Measurements from ENCODE around the gene RBMS3. TPM values are rescaled to one million over a fixed set of nuclear protein-coding genes. Genes with fewer than 3 reads are reported as not detected.

Gene RBMS3
- total and polyA plus RNA-seq, 2 of the 8 experiments (the other 6 are each of a cell fraction or from before 2014, with no cell fraction given): 3.7 to 6.9 TPM

GRCh38 chr3:29525254-29525881 is 244.5 kb downstream of the RBMS3 start:
- no peaks in the 10 kb centered on the region for H3K4me1 ChIP-seq (replicated peaks in 1 of 4; ENCODE audit: control insufficient read depth in 3 of 4, insufficient read depth in 4 of 4, low read length in 3 of 4)
- no peak overlapping the region for H4K5ac ChIP-seq (ENCODE audit: insufficient read length, low read depth, low read length)
- ChIA-PET CTCF (ENCODE audit: partially characterized antibody) (interaction anchor here (0.9 to 1.3 kb wide), 4 partner anchors 10 to 305 kb away, joined by 3 to 4 read pairs (median 4); no protein-coding TSS in a partner anchor), POLR2A (ENCODE audit: partially characterized antibody) (interaction anchor here (0.6 kb wide), 2 partner anchors 40 to 301 kb away, joined by 3 read pairs; no protein-coding TSS in a partner anchor)
- no peak overlapping the region for H2AFZ ChIP-seq (ENCODE audit: low read length)
- no peaks in the 10 kb centered on the region for H3K9me3 ChIP-seq (ENCODE audit: insufficient read depth in 2 of 2, low read depth in 1 of 2, low read length in 1 of 2)
- no peaks in the 10 kb centered on the region for H3K36me3 ChIP-seq (ENCODE audit: control insufficient read depth in 2 of 4, insufficient read depth in 4 of 4, low read length in 3 of 4)
- H3K23ac ChIP-seq (ENCODE audit: insufficient read length): no peak overlapping the region
- no peak overlapping the region for H2BK5ac ChIP-seq (ENCODE audit: low read depth, low read length)
- H4K20me1 ChIP-seq (replicated peaks in 1 of 2; ENCODE audit: control insufficient read depth in 1 of 2, insufficient read depth in 2 of 2, low read length in 2 of 2): no peaks in the 10 kb centered on the region
- H3K9ac ChIP-seq (replicated peaks in 1 of 4; ENCODE audit: extremely low read depth in 1 of 4, low read depth in 3 of 4, low read length in 3 of 4): no peak overlapping the region
- no peaks in the 10 kb centered on the region for H3K79me2 ChIP-seq (ENCODE audit: control insufficient read depth in 1 of 2, insufficient read depth in 2 of 2, low read length in 2 of 2)
- no peak overlapping the region for H2BK20ac ChIP-seq (ENCODE audit: low read length)
- H3K27ac ChIP-seq (ENCODE audit: low read depth, low read length): no peak overlapping the region
- no peak for DNase-seq (ENCODE audit: low read depth in 1 of 2, low spot score in 2 of 2)
- no peak overlapping the region for H2BK120ac ChIP-seq (replicated peaks; ENCODE audit: low read depth, low read length)
- no peaks in the 10 kb centered on the region for H3K27me3 ChIP-seq (replicated peaks in 1 of 4; ENCODE audit: control insufficient read depth in 3 of 4, extremely low read depth in 1 of 4, insufficient read depth in 3 of 4, low read length in 3 of 4)
- no peak overlapping the region for H3K4me3 ChIP-seq (ENCODE audit: extremely low read depth in 1 of 4, insufficient read depth in 2 of 4, low read depth in 3 of 4, low read length in 4 of 4)
- no peak overlapping the region for H2BK12ac ChIP-seq (ENCODE audit: low read depth, low read length)
- no peak overlapping the region for H4K91ac ChIP-seq (replicated peaks; ENCODE audit: insufficient read length, low read length)
- H3K23me2 ChIP-seq (ENCODE audit: low read depth, low read length): no peaks in the 10 kb centered on the region
- H3K14ac ChIP-seq (ENCODE audit: insufficient read length): no peak overlapping the region
- no peak overlapping the region for H3K18ac ChIP-seq (ENCODE audit: extremely low read depth, low read length)
- no peak overlapping the region for H3K56ac ChIP-seq (replicated peaks; ENCODE audit: insufficient read length, low read depth, low read length)
- no peak overlapping the region for H2AK5ac ChIP-seq (ENCODE audit: low read depth, low read length)
- FAIRE-seq: no peak
- H3K4me2 ChIP-seq (ENCODE audit: insufficient read depth in 1 of 2, low read depth in 2 of 2, low read length in 2 of 2): no peak overlapping the region
- H4K8ac ChIP-seq (ENCODE audit: extremely low read depth, insufficient read depth, low read length): no peak overlapping the region
- no peak overlapping the region for H2BK15ac ChIP-seq (ENCODE audit: low read length)
- 94% methylated on average over 1 of the region's 1 CpG; no CpG with 5 or more reads in 1 of the 2 experiments for WGBS, 2 experiments (ENCODE audit: extremely low coverage in 1 of 2, insufficient coverage in 1 of 2, insufficient read length in 1 of 2, insufficient replicate concordance in 2 of 2, low coverage in 1 of 2, low lambda C conversion rate in 2 of 2, missing lambda C conversion rate in 1 of 2)
- no peak overlapping the region for H3K4ac ChIP-seq (replicated peaks; ENCODE audit: insufficient read length, low read depth, low read length)
- no peaks in the 10 kb centered on the region for H3K79me1 ChIP-seq (ENCODE audit: low read depth, low read length)
- TF ChIP-seq SRF (IDR thresholded peaks at IDR 0.05; ENCODE audit: low read depth, low read length) (no peak), MAFK (IDR thresholded peaks at IDR 0.05; ENCODE audit: low read depth, low read length) (no peak), FOSL1 (IDR thresholded peaks at IDR 0.05; ENCODE audit: insufficient read depth, low read depth, low read length) (no peak), RBBP5 (IDR thresholded peaks at IDR 0.05; ENCODE audit: borderline replicate concordance, low read depth, low read length) (no peak), HDAC6 (IDR thresholded peaks at IDR 0.05; ENCODE audit: low read depth, low read length) (no peak), ATF2 (IDR thresholded peaks at IDR 0.05; ENCODE audit: low read length) (no peak), TAF7 (optimal IDR thresholded peaks at IDR 0.05; ENCODE audit: borderline replicate concordance, low read depth, low read length) (no peak), GTF2F1 (IDR thresholded peaks at IDR 0.05; ENCODE audit: borderline replicate concordance, low read depth, low read length) (no peak), CREB1 (IDR thresholded peaks at IDR 0.05) (no peak), SP2 (IDR thresholded peaks at IDR 0.05; ENCODE audit: low read length) (no peak), SP4 (IDR thresholded peaks at IDR 0.05; ENCODE audit: low read length) (no peak), SIRT6 (IDR thresholded peaks at IDR 0.05; ENCODE audit: low read length) (no peak), JUN (IDR thresholded peaks at IDR 0.05; ENCODE audit: low read depth, low read length) (no peak)
